Esophagus (tissue), 2 donors: Measurements from ENCODE around the gene XYLB. TPM values are rescaled to one million over a fixed set of nuclear protein-coding genes. Genes with fewer than 3 reads are reported as not detected.

ENCODE experiments used
- H3K27ac ChIP-seq, 2 donors: one replicate each; pipeline ENCODE4 v1.5.1; 2013; ENCODE audit warnings: low read depth in 2 of 2, mild to moderate bottlenecking in 2 of 2, inconsistent platforms in 1 of 2, low read length in 1 of 2, moderate library complexity in 1 of 2
- H3K27me3 ChIP-seq, 2 donors: one replicate each; pipeline ENCODE4 v1.6.1; 2013; ENCODE audit warnings: low read length in 2 of 2, control low read depth in 1 of 2, mild to moderate bottlenecking in 1 of 2; ENCODE audit not compliant: insufficient read depth in 2 of 2, control insufficient read depth in 1 of 2
- H3K36me3 ChIP-seq, 2 donors: one replicate each; pipeline ENCODE4 v1.6.1; 2013; ENCODE audit warnings: low read length in 1 of 2; ENCODE audit not compliant: control insufficient read depth in 2 of 2, insufficient read depth in 2 of 2
- H3K4me1 ChIP-seq, 2 donors: one replicate each; pipeline ENCODE4 v1.6.1; 2013; ENCODE audit warnings: low read length in 1 of 2; ENCODE audit not compliant: control insufficient read depth in 2 of 2, insufficient read depth in 2 of 2
- H3K4me3 ChIP-seq, 2 donors: one replicate each; pipeline ENCODE4 v1.5.1; 2013; ENCODE audit warnings: low read length in 2 of 2, mild to moderate bottlenecking in 2 of 2, low read depth in 1 of 2, moderate library complexity in 1 of 2
- H3K9me3 ChIP-seq, 2 donors: one replicate each; pipeline ENCODE4 v1.6.1; 2013; ENCODE audit warnings: mild to moderate bottlenecking in 2 of 2, low read depth in 1 of 2, low read length in 1 of 2, moderate library complexity in 1 of 2; ENCODE audit not compliant: control insufficient read depth in 2 of 2, insufficient read depth in 1 of 2
- WGBS, 2 donors: extraction: QIAGEN DNeasy Blood & Tissue Kit; methylation state at CpG; one replicate each; pipeline ENCODE4 v1.1.7; 2013; 5-methylcytosine and 5-hydroxymethylcytosine counted together
- polyA plus RNA-seq, 2 donors: library from polyadenylated mRNA; stranded (reverse); fragments of 200-250 nt; gene quantifications; one replicate each; pipeline ENCODE4 v1.2.3, GENCODE V29; 2013
- donor health status: healthy with polysubstance abuse.
- donor health status: Bipolar disorder and iron deficiency.

XYLB gene
- polyA plus RNA-seq, 2 donors = 1.3 to 1.5 TPM

DNA sequence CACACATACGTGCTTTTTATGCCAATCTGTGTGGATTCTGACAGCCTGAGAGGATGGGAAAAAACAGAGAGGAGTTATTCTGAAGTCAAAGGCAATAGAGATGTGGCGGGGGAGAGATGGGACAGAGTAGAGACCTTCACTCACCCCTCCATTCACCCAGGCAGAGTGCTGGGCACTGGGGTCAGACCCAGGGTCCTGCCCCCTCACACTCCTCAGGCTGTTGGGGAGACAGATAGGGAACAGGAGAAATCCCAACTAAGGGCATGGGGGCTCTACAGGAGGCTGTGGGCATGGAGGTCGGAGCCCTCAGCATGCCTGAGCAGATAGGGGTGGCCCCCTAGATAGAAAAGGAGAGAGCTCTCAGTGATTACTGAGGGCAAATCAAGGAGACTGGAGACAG is 34.2 kb upstream of the XYLB start:
- Histone ChIP-seq H3K27ac (no peak overlapping the region), H3K4me1 (no peaks in the 10 kb centered on the region), H3K27me3 (no peaks in the 10 kb centered on the region), H3K36me3 (no peaks in the 10 kb centered on the region), H3K9me3 (no peaks in the 10 kb centered on the region), H3K4me3 (no peak overlapping the region)
- WGBS, 2 donors = 90 to 91% methylated on average over 3 of the region's 3 CpGs

DNA sequence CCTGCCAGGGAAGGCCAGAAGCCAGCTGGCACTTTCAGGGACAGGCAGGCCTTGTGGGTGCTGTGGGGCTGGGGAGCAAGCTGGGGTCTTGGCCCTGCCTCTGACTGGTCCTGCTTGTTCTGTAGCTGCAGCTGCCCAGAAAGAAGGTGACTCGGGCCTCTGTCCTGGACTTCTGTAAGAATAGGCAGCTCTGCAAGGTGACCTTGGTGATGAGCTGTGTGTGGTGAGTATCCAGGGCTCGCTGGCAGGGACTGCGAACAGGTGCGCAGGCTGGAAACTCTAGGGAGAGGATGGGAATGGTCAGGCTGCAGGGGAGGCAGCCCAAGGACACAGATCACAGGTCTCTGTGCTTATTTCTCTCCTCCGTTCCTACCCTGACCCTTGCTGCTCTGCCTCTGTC is 33.3 kb upstream of the XYLB start:
- no peak overlapping the region for H3K4me3 ChIP-seq
- no peaks in the 10 kb centered on the region for H3K27me3 ChIP-seq
- no peaks in the 10 kb centered on the region for H3K4me1 ChIP-seq
- no peak overlapping the region for H3K27ac ChIP-seq
- no peaks in the 10 kb centered on the region for H3K36me3 ChIP-seq
- H3K9me3 ChIP-seq = no peaks in the 10 kb centered on the region
- 84 to 86% methylated on average over 5 of the region's 5 CpGs for WGBS, 2 donors

DNA sequence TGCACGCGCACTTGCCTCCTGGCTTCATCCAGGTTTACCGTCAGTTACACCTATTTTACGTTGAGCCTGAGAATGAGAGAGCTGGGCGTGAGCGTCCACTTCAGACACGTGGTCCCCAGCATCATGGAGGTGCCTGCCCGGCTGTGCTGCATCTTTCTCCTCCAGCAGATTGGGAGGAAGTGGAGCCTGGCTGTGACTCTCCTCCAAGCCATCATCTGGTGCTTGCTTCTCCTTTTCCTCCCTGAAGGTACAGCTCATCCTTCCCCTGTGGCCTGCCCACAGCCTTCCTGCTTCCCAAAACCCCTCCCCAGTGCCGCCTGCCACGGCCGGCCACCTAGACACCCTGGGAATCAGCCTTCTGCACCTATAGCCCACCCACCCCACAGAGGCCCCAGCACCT is 32.9 kb upstream of the XYLB start:
- no peaks in the 10 kb centered on the region for H3K4me1 ChIP-seq
- 78 to 80% methylated on average over 11 of the region's 11 CpGs for WGBS, 2 donors
- no peak overlapping the region for H3K27ac ChIP-seq
- H3K9me3 ChIP-seq = no peaks in the 10 kb centered on the region
- H3K4me3 ChIP-seq = no peak overlapping the region
- H3K27me3 ChIP-seq = no peaks in the 10 kb centered on the region
- no peaks in the 10 kb centered on the region for H3K36me3 ChIP-seq

DNA sequence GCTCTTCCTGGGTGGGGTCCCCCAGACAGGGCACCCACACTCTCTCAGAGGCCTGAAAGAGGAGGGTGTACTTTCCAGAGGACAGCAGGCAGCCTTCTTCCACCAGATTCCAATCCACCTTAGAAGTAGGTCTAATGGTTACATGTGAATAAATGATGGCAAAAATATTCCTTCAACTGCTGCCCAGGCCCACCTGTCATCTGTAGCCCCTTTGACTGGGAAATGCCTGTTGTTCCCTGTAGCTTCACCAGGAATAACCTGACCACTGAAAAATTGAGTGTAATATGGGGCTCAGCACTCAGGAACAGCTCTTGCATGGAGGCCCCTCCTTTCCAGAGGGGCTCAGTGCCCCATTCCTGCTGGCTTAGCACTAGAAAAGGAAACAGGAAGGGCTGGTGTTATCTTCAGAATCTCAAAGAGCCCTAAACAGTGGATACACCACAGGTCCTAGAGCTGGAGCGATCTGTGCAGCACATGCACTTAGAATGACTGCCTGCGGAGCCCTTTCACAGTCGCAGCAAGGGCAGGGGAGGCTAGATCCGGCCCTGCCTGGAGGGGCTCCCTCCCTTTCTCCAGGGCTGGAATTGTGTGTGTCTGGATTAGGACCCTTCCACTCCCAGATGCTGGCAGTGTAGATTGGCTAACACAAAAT is 32.3 kb upstream of the XYLB start:
- Histone ChIP-seq H3K36me3 (no peaks in the 10 kb centered on the region), H3K27ac (no peak overlapping the region), H3K4me1 (no peaks in the 10 kb centered on the region), H3K4me3 (no peak overlapping the region), H3K9me3 (no peaks in the 10 kb centered on the region), H3K27me3 (no peaks in the 10 kb centered on the region)
- 60 to 70% methylated on average over 4 of the region's 4 CpGs for WGBS, 2 donors

DNA sequence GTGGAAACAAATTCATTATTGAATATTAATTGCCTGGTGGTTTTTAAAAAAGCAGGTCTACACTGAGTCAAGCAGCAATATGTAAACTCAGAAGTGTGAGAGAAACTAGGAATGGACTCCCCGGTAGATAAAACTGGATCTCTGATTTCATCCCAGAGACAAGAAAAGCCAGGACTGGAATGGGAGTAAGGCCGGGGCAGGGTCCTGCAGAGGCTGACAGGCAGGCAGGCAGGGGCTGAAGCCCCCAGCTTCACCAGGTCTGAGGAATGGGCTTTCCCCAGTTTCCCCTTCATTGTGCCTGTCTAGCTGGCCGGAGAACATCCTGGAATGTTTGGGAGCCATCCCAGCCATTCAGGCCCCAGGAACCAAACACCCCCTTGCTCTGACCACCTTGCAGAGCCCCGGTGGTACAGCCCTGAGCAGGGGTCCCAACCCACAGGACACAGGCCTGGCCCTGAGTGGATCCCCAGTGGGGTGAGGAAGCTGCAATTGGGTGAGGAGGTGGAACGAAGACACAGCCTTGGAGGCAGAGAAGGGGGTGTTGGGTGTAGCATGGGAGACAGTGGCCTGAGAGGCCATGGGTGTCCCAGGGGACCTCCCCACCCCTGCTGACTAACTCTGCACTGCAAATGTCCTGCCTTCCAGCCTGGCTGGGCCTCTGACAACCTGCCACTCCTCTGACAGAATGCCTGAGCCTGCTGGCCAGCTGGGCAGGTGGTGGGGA is 31.7 kb upstream of the XYLB start:
- H3K4me3 ChIP-seq = no peak overlapping the region
- no peaks in the 10 kb centered on the region for H3K9me3 ChIP-seq
- no peaks in the 10 kb centered on the region for H3K4me1 ChIP-seq
- 62 to 70% methylated on average over 5 of the region's 5 CpGs for WGBS, 2 donors
- H3K36me3 ChIP-seq = no peaks in the 10 kb centered on the region
- no peak overlapping the region for H3K27ac ChIP-seq
- no peaks in the 10 kb centered on the region for H3K27me3 ChIP-seq

DNA sequence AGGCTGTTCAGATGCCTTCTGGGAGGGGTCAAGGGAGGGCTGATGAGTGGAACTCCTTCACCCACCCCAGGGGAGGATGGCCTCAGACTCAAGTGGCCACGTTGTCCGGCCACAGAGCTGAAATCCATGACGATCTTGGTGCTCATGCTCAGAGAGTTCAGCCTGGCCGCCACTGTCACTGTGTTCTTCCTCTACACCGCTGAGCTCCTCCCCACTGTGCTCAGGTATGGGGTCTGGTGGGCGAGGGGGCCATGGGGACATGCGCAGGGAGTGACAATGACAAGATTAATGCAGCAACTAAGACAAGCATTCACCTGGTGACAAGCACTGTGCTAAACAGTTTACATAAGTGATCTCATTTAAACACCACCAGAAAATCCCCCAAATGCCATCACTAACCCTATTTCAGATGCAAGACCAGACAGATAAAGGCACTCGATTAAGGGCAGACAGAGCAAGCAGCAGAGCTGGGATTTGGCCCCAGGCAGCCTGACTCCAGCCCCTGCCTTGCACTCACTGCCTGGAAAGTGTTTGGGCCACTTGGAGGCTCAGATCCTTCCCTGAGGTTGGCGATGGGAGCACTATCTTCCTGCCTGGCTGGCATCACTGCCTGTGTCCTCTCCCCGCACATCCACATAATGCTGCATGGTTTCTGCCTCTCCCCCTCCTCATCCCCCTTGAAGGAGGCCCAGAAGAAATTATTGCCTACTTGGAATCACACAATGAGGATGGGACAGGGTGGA is 30.9 kb upstream of the XYLB start:
- Histone ChIP-seq H3K4me3 (no peak overlapping the region), H3K27me3 (no peaks in the 10 kb centered on the region), H3K9me3 (no peaks in the 10 kb centered on the region), H3K4me1 (no peaks in the 10 kb centered on the region), H3K36me3 (no peaks in the 10 kb centered on the region), H3K27ac (no peak overlapping the region)
- WGBS, 2 donors = 81 to 83% methylated on average over 10 of the region's 10 CpGs

DNA sequence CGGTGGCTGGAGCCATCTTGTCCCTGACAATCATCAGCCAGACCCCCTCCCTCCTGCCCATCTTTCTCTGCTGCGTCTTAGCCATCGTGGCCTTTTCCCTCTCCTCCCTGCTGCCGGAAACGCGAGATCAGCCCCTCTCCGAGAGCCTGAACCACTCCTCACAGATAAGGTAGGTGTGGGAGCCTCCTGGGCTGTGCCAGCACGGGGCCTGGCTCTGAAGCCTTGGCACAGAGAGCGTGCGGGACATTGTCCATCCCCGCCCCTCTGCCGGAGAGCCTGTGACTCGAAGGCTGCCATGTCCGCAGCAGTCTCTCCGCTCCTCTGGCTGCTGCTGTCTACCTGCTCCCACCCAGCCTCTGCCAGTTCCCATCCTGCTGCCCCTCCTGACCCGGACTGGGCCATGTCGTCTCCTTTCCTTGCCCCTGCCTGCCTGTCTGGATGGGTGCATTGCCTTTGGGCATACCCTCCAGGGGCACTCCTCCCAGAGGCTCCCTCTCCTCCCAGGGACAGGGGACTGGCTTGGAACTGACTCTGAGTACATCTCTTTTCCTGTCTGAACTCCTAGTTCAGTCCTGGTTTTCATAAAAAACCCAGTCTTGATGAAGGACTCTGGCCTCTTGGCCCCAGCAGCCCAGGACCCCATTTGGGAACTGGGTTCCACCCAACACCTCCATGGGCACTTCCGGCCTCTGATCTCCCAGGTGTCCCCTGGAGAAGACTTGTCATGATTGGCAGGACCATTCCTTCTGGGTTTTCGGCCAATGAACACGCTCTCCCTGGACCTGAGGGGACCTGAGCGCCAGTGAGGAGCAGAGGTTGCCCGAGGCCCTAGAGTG is 30.0 kb upstream of the XYLB start:
- no peak overlapping the region for H3K4me3 ChIP-seq
- H3K27ac ChIP-seq = no peak overlapping the region
- no peaks in the 10 kb centered on the region for H3K9me3 ChIP-seq
- no peaks in the 10 kb centered on the region for H3K27me3 ChIP-seq
- no peaks in the 10 kb centered on the region for H3K4me1 ChIP-seq
- H3K36me3 ChIP-seq = no peaks in the 10 kb centered on the region
- 80 to 85% methylated on average over 22 of the region's 22 CpGs for WGBS, 2 donors

DNA sequence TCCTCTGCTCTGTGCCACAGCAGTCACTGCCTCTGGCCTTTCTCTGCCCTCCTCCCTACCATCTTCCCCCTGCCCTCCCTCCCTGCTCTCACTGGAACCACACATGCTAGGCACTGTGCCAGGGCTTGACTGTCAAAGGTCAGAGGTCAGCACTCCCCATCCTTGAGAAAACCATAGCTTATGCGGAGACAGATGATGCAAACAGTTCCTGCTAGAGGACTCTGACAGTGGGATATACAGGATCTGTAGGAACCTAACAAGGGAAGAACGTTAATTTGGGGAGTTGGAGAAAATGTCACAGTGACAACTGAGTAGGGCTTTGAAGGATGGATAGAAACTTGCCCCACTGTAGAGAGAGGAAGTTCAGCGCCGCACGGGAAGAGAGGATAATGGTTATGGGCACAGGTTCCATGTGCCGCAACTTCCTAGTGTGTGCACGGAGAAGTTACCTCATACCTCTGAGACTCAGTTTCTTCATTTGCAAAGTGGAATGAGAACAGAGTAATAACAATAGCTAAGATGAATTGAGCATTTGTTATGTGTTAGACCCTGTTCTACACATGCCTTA is 29.3 kb upstream of the XYLB start:
- Histone ChIP-seq H3K36me3 (no peaks in the 10 kb centered on the region), H3K9me3 (no peaks in the 10 kb centered on the region), H3K27me3 (no peaks in the 10 kb centered on the region), H3K4me3 (no peak overlapping the region), H3K4me1 (no peaks in the 10 kb centered on the region), H3K27ac (no peak overlapping the region)
- WGBS, 2 donors = 80 to 89% methylated on average over 7 of the region's 7 CpGs
